Common myeloid progenitor, CD34-positive (primary cell): ENCODE measurements around the gene HAGHL.

ENCODE experiments used
- CTCF ChIA-PET: fragments of 350-600 bp; sonication (Branson Sonifier 250); formaldehyde crosslinking; loops from one replicate; lab custom pipeline; 2021; ENCODE audit warnings: antibody characterized with exemption; lab: Charles Lee
- POLR2A ChIA-PET: fragments of 350-600 bp; sonication (Branson Sonifier 250); formaldehyde crosslinking; loops from one replicate; lab custom pipeline; 2021; ENCODE audit warnings: antibody characterized with exemption; lab: Charles Lee
- DNase-seq, 3 donors: peaks; one replicate each; pipeline versions ENCODE4 v3.0.0 to v3.0.0-alpha.2; 2013
- H3K27ac ChIP-seq, 2 experiments: 1 replicate in 1 of 2; 2 replicates in 1 of 2; pipeline ENCODE4 v1.7.0; 2013; ENCODE audit warnings: inconsistent platforms in 2 of 2, low read length in 2 of 2, mild to moderate bottlenecking in 2 of 2, low read depth in 1 of 2, moderate library complexity in 1 of 2; ENCODE audit not compliant: severe bottlenecking in 2 of 2, insufficient read depth in 1 of 2, poor library complexity in 1 of 2
- H3K27me3 ChIP-seq, 5 experiments: replicated peaks in 2 of 5; 1 replicate in 3 of 5; 2 replicates in 2 of 5; pipeline versions ENCODE4 v1.6.1 to v1.7.0; 2013; ENCODE audit warnings: low read length in 4 of 5, mild to moderate bottlenecking in 2 of 5, moderate library complexity in 2 of 5, inconsistent platforms in 1 of 5; ENCODE audit not compliant: insufficient read depth in 5 of 5, control insufficient read depth in 4 of 5
- H3K36me3 ChIP-seq, 4 experiments: 1 replicate in 2 of 4; 2 replicates in 2 of 4; pipeline versions ENCODE4 v1.6.1 to v1.7.0; 2013; ENCODE audit warnings: low read length in 3 of 4, control low read depth in 1 of 4, mild to moderate bottlenecking in 1 of 4; ENCODE audit not compliant: control insufficient read depth in 4 of 4, insufficient read depth in 4 of 4
- H3K4me1 ChIP-seq, 4 experiments: 1 replicate in 3 of 4; 2 replicates in 1 of 4; pipeline versions ENCODE4 v1.6.1 to v1.7.1; 2013; ENCODE audit warnings: low read length in 3 of 4, mild to moderate bottlenecking in 3 of 4, control low read depth in 1 of 4, inconsistent platforms in 1 of 4, moderate library complexity in 1 of 4; ENCODE audit not compliant: control insufficient read depth in 4 of 4, insufficient read depth in 4 of 4; ENCODE audit errors: control extremely low read depth in 1 of 4
- H3K4me3 ChIP-seq, 7 experiments: 1 replicate in 4 of 7; 2 replicates in 3 of 7; pipeline versions ENCODE4 v1.5.1 to v1.7.0; 2013; ENCODE audit warnings: mild to moderate bottlenecking in 7 of 7, low read length in 6 of 7, moderate library complexity in 6 of 7, inconsistent platforms in 2 of 7, low read depth in 2 of 7, control low read depth in 1 of 7; ENCODE audit not compliant: insufficient read depth in 4 of 7, control insufficient read depth in 1 of 7; ENCODE audit errors: extremely low read depth in 1 of 7
- H3K9me3 ChIP-seq, 5 experiments: 1 replicate in 4 of 5; 2 replicates in 1 of 5; pipeline versions ENCODE4 v1.6.1 to v1.7.1; 2013; ENCODE audit warnings: low read length in 4 of 5, mild to moderate bottlenecking in 2 of 5, inconsistent platforms in 1 of 5, low read depth in 1 of 5, moderate library complexity in 1 of 5; ENCODE audit not compliant: control insufficient read depth in 4 of 5, insufficient read depth in 2 of 5; ENCODE audit errors: control extremely low read depth in 1 of 5
- WGBS: methylation state at CpG from one replicate; pipeline ENCODE4 v1.1.5; 2013; ENCODE audit not compliant: insufficient coverage; 5-methylcytosine and 5-hydroxymethylcytosine counted together

HAGHL gene

GRCh38 chr16:760065-760464 is 33.2 kb downstream of the HAGHL start:
- POLR2A ChIA-PET = no interaction called here
- Histone ChIP-seq H3K27ac (no peak overlapping the region), H3K27me3 (no peaks in the 10 kb centered on the region), H3K9me3 (peaks cover 0 to 3% (median 0%) of the 10 kb centered on the region in 5 experiments), H3K4me3 (no peak overlapping the region), H3K4me1 (peaks cover 0 to 22% (median 17%) of the 10 kb centered on the region in 4 experiments), H3K36me3 (no peaks in the 10 kb centered on the region)
- CTCF ChIA-PET = interaction anchor here (0.9 to 1.5 kb wide), 5 partner anchors 9 to 50 kb away, joined by 3 to 7 read pairs (median 3); no protein-coding TSS in a partner anchor
- WGBS = 98% methylated on average over 11 of the region's 15 CpGs
- no peak for DNase-seq

- Histone ChIP-seq H3K9me3 (peaks cover 0 to 3% (median 0%) of the 10 kb centered on the region in 5 experiments), H3K27me3 (no peaks in the 10 kb centered on the region), H3K4me3 (no peak within 1 kb of the TSS), H3K27ac (no peak within 1 kb of the TSS), H3K4me1 (peaks cover 0 to 15% (median 11%) of the 10 kb centered on the region in 4 experiments), H3K36me3 (no peaks in the 10 kb centered on the region)
- no peak for DNase-seq
- ChIA-PET CTCF (interaction anchor here (1.0 to 1.6 kb wide), 3 partner anchors 10 to 24 kb away, joined by 3 to 7 read pairs (median 3); no protein-coding TSS in a partner anchor), POLR2A (no interaction called here)
- WGBS = 94% methylated on average over 33 of the region's 37 CpGs
Observed at GRCh38 chr16:760545-761343, 33.8 kb downstream of the HAGHL start, which contains the start of gene MSLN. TSS of gene MSLN (plus strand) at chr16:760734. CDS start at chr16:762681, 1,947 bp downstream.

GRCh38 chr16:761625-762513 is 35.0 kb downstream of the HAGHL start:
- ChIA-PET CTCF (interaction anchor here (0.7 to 1.6 kb wide), 3 partner anchors 11 to 24 kb away, joined by 3 to 7 read pairs (median 3); no protein-coding TSS in a partner anchor), POLR2A (no interaction called here)
- WGBS = 94% methylated on average over 18 of the region's 22 CpGs
- H3K36me3 ChIP-seq = no peaks in the 10 kb centered on the region
- H3K9me3 ChIP-seq = no peaks in the 10 kb centered on the region
- H3K4me1 ChIP-seq = peaks cover 0 to 14% (median 9%) of the 10 kb centered on the region in 4 experiments
- no peak overlapping the region for H3K4me3 ChIP-seq
- no peak overlapping the region for H3K27ac ChIP-seq
- H3K27me3 ChIP-seq = no peaks in the 10 kb centered on the region
- no peak for DNase-seq

GRCh38 chr16:762595-763268 is 35.8 kb downstream of the HAGHL start:
- no peaks in the 10 kb centered on the region for H3K9me3 ChIP-seq
- CTCF ChIA-PET = interaction anchor here (0.7 kb wide), 1 partner anchor 25 kb away, joined by 3 read pairs; no protein-coding TSS in a partner anchor
- peaks cover 0 to 10% (median 5%) of the 10 kb centered on the region in 4 experiments for H3K4me1 ChIP-seq
- H3K4me3 ChIP-seq = no peak overlapping the region
- H3K27ac ChIP-seq = no peak overlapping the region
- no peak for DNase-seq
- H3K27me3 ChIP-seq = no peaks in the 10 kb centered on the region
- no peaks in the 10 kb centered on the region for H3K36me3 ChIP-seq
- 96% methylated on average over 11 of the region's 17 CpGs for WGBS
- POLR2A ChIA-PET = no interaction called here

GRCh38 chr16:763369-764183 is 36.7 kb downstream of the HAGHL start:
- H3K27me3 ChIP-seq = no peaks in the 10 kb centered on the region
- 95% methylated on average over 14 of the region's 21 CpGs for WGBS
- ChIA-PET POLR2A (no interaction called here), CTCF (interaction anchor here (1.0 kb wide), 1 partner anchor 22 kb away, joined by 4 read pairs; no protein-coding TSS in a partner anchor)
- no peak overlapping the region for H3K4me3 ChIP-seq
- DNase-seq = no peak
- no peaks in the 10 kb centered on the region for H3K9me3 ChIP-seq
- no peaks in the 10 kb centered on the region for H3K36me3 ChIP-seq
- no peak overlapping the region for H3K27ac ChIP-seq
- H3K4me1 ChIP-seq = peaks cover 0 to 7% (median 2%) of the 10 kb centered on the region in 4 experiments

- POLR2A ChIA-PET = no interaction called here
- Histone ChIP-seq H3K9me3 (no peaks in the 10 kb centered on the region), H3K27ac (no peak overlapping the region), H3K27me3 (no peaks in the 10 kb centered on the region), H3K4me3 (no peak overlapping the region), H3K4me1 (peaks cover 0 to 7% (median 3%) of the 10 kb centered on the region in 4 experiments), H3K36me3 (no peaks in the 10 kb centered on the region)
- 90% methylated on average over 13 of the region's 20 CpGs for WGBS
- CTCF ChIA-PET = interaction anchor here (1.0 kb wide), 1 partner anchor 21 kb away, joined by 4 read pairs; no protein-coding TSS in a partner anchor
- no peak for DNase-seq
Observed at GRCh38 chr16:764184-764750, 37.4 kb downstream of the HAGHL start.
